K562 (cell line): ENCODE results near the gene KPNA1. TPM values are rescaled to one million over a fixed set of nuclear protein-coding genes. Genes with fewer than 3 reads are reported as not detected.

Experiments used
- C11orf30 ChIP-seq: fragments of 450-650 bp; IDR thresholded peaks from 2 replicates; pipeline ENCODE4 v1.6.1; 2016; ENCODE audit warnings: low read depth, mild to moderate bottlenecking
- CREB1 ChIP-seq, 2 experiments: sonication (generic) in 1 of 2; formaldehyde crosslinking in 1 of 2; IDR thresholded peaks; 2 replicates each; pipeline versions ENCODE4 v1.6.1 to v1.8.0; 2012 to 2022; ENCODE audit warnings: inconsistent platforms in 1 of 2, mild to moderate bottlenecking in 1 of 2, missing genetic modification reagents in 1 of 2, moderate library complexity in 1 of 2
- GABPB1 ChIP-seq: sonication (generic); formaldehyde crosslinking; IDR thresholded peaks from 2 replicates; pipeline ENCODE4 v1.8.0; 2022; ENCODE audit warnings: mild to moderate bottlenecking, missing genetic modification reagents
- GATAD2A ChIP-seq: fragments of 450-650 bp; IDR thresholded peaks from 2 replicates; pipeline ENCODE4 v1.6.1; 2017
- IRF2 ChIP-seq: sonication (generic); formaldehyde crosslinking; IDR thresholded peaks from 2 replicates; pipeline ENCODE4 v1.8.1; 2022; ENCODE audit warnings: mild to moderate bottlenecking, missing genetic modification reagents
- KAT8 ChIP-seq: fragments of 450-650 bp; IDR thresholded peaks from 2 replicates; pipeline ENCODE4 v1.6.1; 2016; ENCODE audit warnings: low read depth, mild to moderate bottlenecking
- LEF1 ChIP-seq: fragments of 450-650 bp; IDR thresholded peaks from 2 replicates; pipeline ENCODE4 v1.6.1; 2016; ENCODE audit warnings: mild to moderate bottlenecking
- MEF2D ChIP-seq: conservative IDR thresholded peaks from 2 replicates; pipeline ENCODE4 v1.6.1; 2016; ENCODE audit warnings: low read depth, missing genetic modification characterization, missing compliant biosample characterization
- MTA3 ChIP-seq: fragments of 450-650 bp; formaldehyde crosslinking; IDR thresholded peaks from 2 replicates; pipeline ENCODE4 v1.6.1; 2017; ENCODE audit warnings: mild to moderate bottlenecking, borderline replicate concordance
- NFATC3 ChIP-seq: fragments of 450-650 bp; IDR thresholded peaks from 2 replicates; pipeline ENCODE4 v1.6.1; 2017; ENCODE audit warnings: mild to moderate bottlenecking
- NKRF ChIP-seq: fragments of 450-650 bp; IDR thresholded peaks from 2 replicates; pipeline ENCODE4 v1.6.1; 2016; ENCODE audit warnings: borderline replicate concordance
- PHF20 ChIP-seq: fragments of 450-650 bp; IDR thresholded peaks from 2 replicates; pipeline ENCODE4 v1.6.1; 2018; ENCODE audit not compliant: partially characterized antibody
- RHOXF2B ChIP-seq: fragments of 250-450 bp; sonication (Bioruptor Pico); conservative IDR thresholded peaks from 2 replicates; pipeline ENCODE4 v1.5.1; 2021
- TBP ChIP-seq: optimal IDR thresholded peaks from 2 replicates; pipeline ENCODE3; 2011; ENCODE audit warnings: low read depth, low read length, improper control_type of control experiment
- XRCC3 ChIP-seq: fragments of 450-650 bp; IDR thresholded peaks from 2 replicates; pipeline ENCODE4 v1.6.1; 2017; ENCODE audit warnings: mild to moderate bottlenecking, moderate library complexity
- ZBTB11 ChIP-seq, 3 experiments: fragments of 200-800 bp in 1 of 3; fragments of 250-450 bp in 1 of 3; fragments of 450-650 bp in 1 of 3; sonication (Bioruptor Pico) in 1 of 3; sonication (Bioruptor generic) in 1 of 3; formaldehyde crosslinking in 1 of 3; IDR thresholded peaks; 2 replicates each; pipeline versions ENCODE4 v1.6.1 to v1.8.0; 2016 to 2022; ENCODE audit warnings: mild to moderate bottlenecking in 2 of 3, missing genetic modification characterization in 2 of 3, missing compliant biosample characterization in 1 of 3, moderate library complexity in 1 of 3
- ZBTB34 ChIP-seq: fragments of 250-450 bp; sonication (Bioruptor Pico); IDR thresholded peaks from 2 replicates; pipeline ENCODE4 v1.8.0; 2021; ENCODE audit warnings: mild to moderate bottlenecking, moderate library complexity
- ZBTB43 ChIP-seq: sonication (generic); formaldehyde crosslinking; IDR thresholded peaks from 2 replicates; pipeline ENCODE4 v1.8.0; 2023; ENCODE audit warnings: mild to moderate bottlenecking, missing genetic modification reagents
- ZKSCAN8 ChIP-seq: fragments of 200-800 bp; sonication (Bioruptor generic); IDR thresholded peaks from 2 replicates; pipeline ENCODE4 v1.6.1; 2016; ENCODE audit warnings: missing genetic modification characterization, missing compliant biosample characterization
- ZNF134 ChIP-seq: fragments of 250-450 bp; sonication (Bioruptor Pico); conservative IDR thresholded peaks from 2 replicates; pipeline ENCODE4 v1.4.0; 2020
- ZNF311 ChIP-seq: fragments of 250-450 bp; sonication (Bioruptor Pico); IDR thresholded peaks from 2 replicates; pipeline ENCODE4 v1.4.0; 2020; ENCODE audit warnings: mild to moderate bottlenecking, moderate library complexity
- ZNF583 ChIP-seq: fragments of 250-450 bp; sonication (Bioruptor Pico); IDR thresholded peaks from 2 replicates; pipeline ENCODE4 v1.4.0; 2020
- polyA plus RNA-seq, 8 experiments: library from polyadenylated mRNA; depleted of rRNA in 4 of 8; stranded (reverse) in 5 of 8; unstranded in 3 of 8; fragments of >200 nt; fragmentation: Nextera tagmentation in 2 of 8; fragmentation: Illumina TruSeq in 1 of 8; extraction: Ambion mirVana in 2 of 8; extraction: Trizol in 1 of 8; gene quantifications; 2 replicates each; pipeline versions ENCODE4 v1.2.1 to v1.2.3, GENCODE V29; 2011 to 2014; ENCODE audit warnings: inconsistent platforms in 1 of 8, missing spikeins in 1 of 8
- total RNA-seq, 7 experiments: library from RNA; depleted of rRNA in 6 of 7; stranded (reverse); fragments of >200 nt in 6 of 7; fragmentation: Illumina TruSeq in 2 of 7; extraction: Trizol in 2 of 7; gene quantifications; 2 replicates each; pipeline versions ENCODE4 v1.2.1 to v1.2.3, GENCODE V29; 2011 to 2021; ENCODE audit warnings: low replicate concordance in 1 of 7

Gene KPNA1
- total and polyA plus RNA-seq, 9 of the 15 experiments (the other 6 are each of a cell fraction or from before 2014, with no cell fraction given) = 9.3 to 53.8 (median 33.5) TPM

- TF ChIP-seq ZBTB11 (CRISPR knock-in tag; IDR thresholded peaks at IDR 0.05) = no peak
- no peak for TF ChIP-seq PHF20
- TF ChIP-seq XRCC3 = no peak
- no peak for TF ChIP-seq ZBTB34
- TF ChIP-seq NFATC3 = no peak
- no peak for TF ChIP-seq ZNF311 (CRISPR knock-in tag)
- peak; percentile 82 for TF ChIP-seq NKRF
- no peak for TF ChIP-seq CREB1 (IDR thresholded peaks at IDR 0.05)
- no peak for TF ChIP-seq CREB1 (CRISPR knock-in tag; IDR thresholded peaks at IDR 0.05)
- no peak for TF ChIP-seq KAT8
- no peak for TF ChIP-seq LEF1
- no peak for TF ChIP-seq ZNF134 (CRISPR knock-in tag)
- no peak for TF ChIP-seq TBP
- TF ChIP-seq GATAD2A = no peak
- no peak for TF ChIP-seq GABPB1
- TF ChIP-seq ZNF583 = no peak
- TF ChIP-seq C11orf30 = no peak
- TF ChIP-seq MTA3 = no peak
- TF ChIP-seq ZBTB43 (CRISPR knock-in tag) = no peak
- no peak for TF ChIP-seq RHOXF2B
- no peak for TF ChIP-seq IRF2 (CRISPR knock-in tag)
- no peak for TF ChIP-seq ZKSCAN8 (CRISPR knock-in tag)
- TF ChIP-seq MEF2D (tag) = no peak
Measured at GRCh38 chr3:122513386-122514122, 1.2 kb downstream of the KPNA1 start (continued).
